HepG2 (cell line): ENCODE results near the gene AMBRA1. TPM values are rescaled to one million over a fixed set of nuclear protein-coding genes. Genes with fewer than 3 reads are reported as not detected.

Experiments
- ATF7-NPFF ChIP-seq: sonication (generic); formaldehyde crosslinking; IDR thresholded peaks from 2 replicates; pipeline ENCODE4 v1.8.1; 2023; ENCODE audit warnings: mild to moderate bottlenecking, low read depth, missing genetic modification reagents, moderate library complexity
- BCLAF1 ChIP-seq: fragments of 450-650 bp; IDR thresholded peaks from 2 replicates; pipeline ENCODE4 v1.6.1; 2017; ENCODE audit warnings: mild to moderate bottlenecking
- GRHL1 ChIP-seq: sonication (generic); formaldehyde crosslinking; conservative IDR thresholded peaks from 2 replicates; pipeline ENCODE4 v1.8.0; 2022; ENCODE audit warnings: missing genetic modification reagents
- HES4 ChIP-seq: sonication (generic); formaldehyde crosslinking; IDR thresholded peaks from 2 replicates; pipeline ENCODE4 v1.9.0; 2021; ENCODE audit warnings: mild to moderate bottlenecking, missing genetic modification reagents, borderline replicate concordance
- HHEX ChIP-seq: IDR thresholded peaks from 2 replicates; pipeline ENCODE4 v1.6.1; 2016; ENCODE audit warnings: control low read depth
- MTERF4 ChIP-seq: sonication (generic); formaldehyde crosslinking; IDR thresholded peaks from 2 replicates; pipeline ENCODE4 v1.8.0; 2023; ENCODE audit warnings: mild to moderate bottlenecking, missing genetic modification reagents
- MZF1 ChIP-seq: sonication (generic); formaldehyde crosslinking; IDR thresholded peaks from 2 replicates; pipeline ENCODE4 v1.8.1; 2023; ENCODE audit warnings: mild to moderate bottlenecking, missing genetic modification reagents, borderline replicate concordance
- NFE2L1 ChIP-seq: sonication (generic); formaldehyde crosslinking; IDR thresholded peaks from 2 replicates; pipeline ENCODE4 v1.4.0; 2020; ENCODE audit warnings: missing genetic modification reagents, mild to moderate bottlenecking, borderline replicate concordance
- NFKB2 ChIP-seq: sonication (generic); formaldehyde crosslinking; IDR thresholded peaks from 2 replicates; pipeline ENCODE4 v1.4.0; 2020; ENCODE audit warnings: missing genetic modification reagents, borderline replicate concordance
- NR2F2 ChIP-seq: IDR thresholded peaks from 2 replicates; pipeline ENCODE4 v1.6.1; 2012; ENCODE audit warnings: low read depth, inconsistent platforms, borderline replicate concordance
- PHF8 ChIP-seq: sonication (generic); formaldehyde crosslinking; IDR thresholded peaks from 2 replicates; pipeline ENCODE4 v1.5.0; 2020; ENCODE audit warnings: missing genetic modification reagents
- SMAD9 ChIP-seq: sonication (generic); formaldehyde crosslinking; IDR thresholded peaks from 2 replicates; pipeline ENCODE4 v1.5.1; 2020; ENCODE audit warnings: mild to moderate bottlenecking, missing genetic modification reagents
- SMC3 ChIP-seq: IDR thresholded peaks from 2 replicates; pipeline ENCODE4 v1.6.1; 2011; ENCODE audit warnings: low read length, improper control_type of control experiment
- SOX5 ChIP-seq: IDR thresholded peaks from 2 replicates; pipeline ENCODE4 v1.6.1; 2016; ENCODE audit warnings: borderline replicate concordance
- SP2 ChIP-seq: sonication (generic); formaldehyde crosslinking; IDR thresholded peaks from 2 replicates; pipeline ENCODE4 v1.5.1; 2020; ENCODE audit warnings: mild to moderate bottlenecking, missing genetic modification reagents
- SRSF9 ChIP-seq: fragments of 200-400 bp; formaldehyde crosslinking; IDR thresholded peaks from 2 replicates; pipeline ENCODE4 v1.6.1; 2018; ENCODE audit warnings: borderline replicate concordance, mild to moderate bottlenecking, low read depth, low read length; ENCODE audit not compliant: insufficient read depth, poor library complexity, severe bottlenecking
- THAP7 ChIP-seq: sonication (generic); formaldehyde crosslinking; IDR thresholded peaks from 2 replicates; pipeline ENCODE4 v1.8.1; 2023; ENCODE audit warnings: mild to moderate bottlenecking, missing genetic modification reagents
- ZMYM4 ChIP-seq: sonication (generic); formaldehyde crosslinking; IDR thresholded peaks from 2 replicates; pipeline ENCODE4 v1.8.1; 2023; ENCODE audit warnings: mild to moderate bottlenecking, missing genetic modification reagents
- ZNF264 ChIP-seq: sonication (generic); formaldehyde crosslinking; IDR thresholded peaks from 2 replicates; pipeline ENCODE4 v1.4.0; 2020; ENCODE audit warnings: missing genetic modification reagents
- ZNF362 ChIP-seq: sonication (generic); formaldehyde crosslinking; IDR thresholded peaks from 2 replicates; pipeline ENCODE4 v1.4.0; 2020; ENCODE audit warnings: missing genetic modification reagents, mild to moderate bottlenecking, borderline replicate concordance
- ZNF530 ChIP-seq: sonication (generic); formaldehyde crosslinking; IDR thresholded peaks from 2 replicates; pipeline ENCODE4 v1.5.0; 2020; ENCODE audit warnings: low read depth, mild to moderate bottlenecking, missing genetic modification reagents
- ZNF674 ChIP-seq: sonication (generic); formaldehyde crosslinking; IDR thresholded peaks from 2 replicates; pipeline ENCODE4 v1.5.0; 2020; ENCODE audit warnings: low read depth, mild to moderate bottlenecking, missing genetic modification reagents
- ZSCAN9 ChIP-seq: IDR thresholded peaks from 2 replicates; pipeline ENCODE4 v1.6.1; 2016; ENCODE audit warnings: borderline replicate concordance
- polyA plus RNA-seq, 8 experiments: library from polyadenylated mRNA; depleted of rRNA in 3 of 8; stranded (reverse) in 7 of 8; unstranded in 1 of 8; fragments of >200 nt; fragmentation: Illumina TruSeq in 4 of 8; extraction: Trizol in 4 of 8; gene quantifications; 2 replicates each; pipeline versions ENCODE4 v1.2.1 to v1.2.3, GENCODE V29; 2011 to 2016; ENCODE audit warnings: low read depth in 4 of 8, missing spikeins in 1 of 8, mixed read lengths in 1 of 8; ENCODE audit not compliant: insufficient read depth in 1 of 8
- total RNA-seq, 5 experiments: library from RNA; depleted of rRNA; stranded (reverse); fragments of >200 nt; fragmentation: Illumina TruSeq; extraction: Trizol; gene quantifications; 2 replicates each; pipeline ENCODE4 v1.2.3, GENCODE V29; 2016; ENCODE audit warnings: low read depth in 1 of 5

The AMBRA1 gene
- total and polyA plus RNA-seq, 2 of the 13 experiments (the other 11 are each of a cell fraction or from before 2014, with no cell fraction given) = 15.7 to 26.0 TPM

- no peak for TF ChIP-seq THAP7 (CRISPR knock-in tag)
- TF ChIP-seq ZNF530 (CRISPR knock-in tag) = no peak
- peak; percentile 17; the same call in 1 of the 2 replicates for TF ChIP-seq SMC3
- no peak for TF ChIP-seq SMAD9 (CRISPR knock-in tag)
- no peak for TF ChIP-seq ZNF264 (CRISPR knock-in tag)
- no peak for TF ChIP-seq ZMYM4 (CRISPR knock-in tag)
- TF ChIP-seq SP2 (CRISPR knock-in tag) = no peak
- no peak for TF ChIP-seq NFE2L1 (CRISPR knock-in tag)
- TF ChIP-seq ZSCAN9 = no peak
- no peak for TF ChIP-seq SRSF9
- no peak for TF ChIP-seq SOX5
- TF ChIP-seq BCLAF1 = no peak
- TF ChIP-seq NFKB2 (CRISPR knock-in tag) = no peak
- 0 out of 2 replicates have a peak, but pooled peaks have one; percentile 35 for TF ChIP-seq ZNF674 (CRISPR knock-in tag)
- TF ChIP-seq GRHL1 (CRISPR knock-in tag) = no peak
- no peak for TF ChIP-seq MZF1 (CRISPR knock-in tag)
- TF ChIP-seq ATF7-NPFF = no peak
- no peak for TF ChIP-seq MTERF4 (CRISPR knock-in tag)
- TF ChIP-seq ZNF362 (CRISPR knock-in tag) = no peak
- no peak for TF ChIP-seq HES4
- TF ChIP-seq PHF8 (CRISPR knock-in tag) = no peak
- no peak for TF ChIP-seq HHEX (CRISPR knock-in tag)
- TF ChIP-seq NR2F2 = no peak
Observed at GRCh38 chr11:46382646-46383403, 211.0 kb downstream of the AMBRA1 start (continued).
